Measurements from ENCODE around the gene SMAD3. TPM values are rescaled to one million over a fixed set of nuclear protein-coding genes. Genes with fewer than 3 reads are reported as not detected.

The SMAD3 gene
- total RNA-seq, 1 donor from 2014 or later: 5.4 TPM

- no peak for DNase-seq (ENCODE audit: low read depth in 2 of 2)
These were observed 129.0 kb downstream of the SMAD3 start for GRCh38 chr15:67194171-67195114.

- DNase-seq (ENCODE audit: low read depth in 2 of 2): no peak
These were observed 129.9 kb downstream of the SMAD3 start for GRCh38 chr15:67195305-67195704.

DNA sequence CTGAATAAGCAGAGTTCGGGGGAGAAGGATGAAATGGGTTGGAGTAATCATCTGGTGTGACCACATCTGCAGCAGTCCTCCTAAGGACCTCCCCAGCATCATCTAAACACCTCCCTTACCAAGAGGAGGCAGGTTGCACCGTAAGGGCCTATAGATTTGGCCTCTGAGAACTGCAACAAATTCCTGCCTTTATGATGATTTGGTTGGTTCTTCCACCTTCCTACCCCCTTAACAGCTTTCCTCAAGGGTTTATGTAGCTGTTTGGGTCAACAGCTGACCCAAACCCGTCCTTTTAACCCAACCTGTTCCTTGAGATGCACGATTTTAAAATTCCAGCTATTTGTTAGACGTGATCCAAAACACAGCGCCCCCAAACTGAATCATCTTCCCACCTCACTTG, 130.8 kb downstream of the SMAD3 start:
- DNase-seq (ENCODE audit: low read depth in 2 of 2): no peak

DNA sequence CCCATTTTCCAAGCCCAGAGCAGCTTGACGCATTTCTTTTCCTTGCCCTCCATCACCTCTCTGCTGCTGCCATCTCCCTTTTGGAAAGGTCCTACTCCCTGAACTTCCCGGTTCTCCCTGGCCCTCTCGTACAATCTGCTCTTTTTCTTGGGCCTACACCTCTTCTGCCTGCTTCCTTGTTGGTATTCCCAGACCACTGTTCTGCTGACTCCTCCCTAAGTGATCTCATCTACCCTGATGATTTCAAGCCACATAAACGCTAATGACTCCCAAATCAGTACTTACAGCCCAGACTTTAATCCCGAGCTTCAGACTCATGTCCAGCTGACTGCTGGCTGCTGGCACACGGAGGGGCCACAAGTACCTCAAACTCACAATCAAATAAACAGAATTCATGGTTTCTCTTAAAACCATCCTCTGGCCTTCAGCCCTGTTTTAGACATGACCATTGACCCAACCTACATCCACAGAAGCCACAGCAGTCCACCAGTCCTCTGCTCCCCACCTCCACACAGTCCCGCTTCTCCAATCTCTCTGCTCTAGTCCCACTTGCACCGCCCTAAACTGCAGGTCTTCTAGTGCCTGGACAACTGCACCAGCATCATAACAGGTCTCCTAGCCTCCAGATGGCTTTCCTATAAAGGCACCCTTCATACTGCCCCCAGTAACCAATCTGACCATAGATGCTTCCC, 131.4 kb downstream of the SMAD3 start:
- DNase-seq (ENCODE audit: low read depth in 2 of 2): peak in 1 of 2 donors; percentile 66

GRCh38 chr15:67197364-67197695, 131.9 kb downstream of the SMAD3 start:
- DNase-seq (ENCODE audit: low read depth in 2 of 2): no peak

DNA sequence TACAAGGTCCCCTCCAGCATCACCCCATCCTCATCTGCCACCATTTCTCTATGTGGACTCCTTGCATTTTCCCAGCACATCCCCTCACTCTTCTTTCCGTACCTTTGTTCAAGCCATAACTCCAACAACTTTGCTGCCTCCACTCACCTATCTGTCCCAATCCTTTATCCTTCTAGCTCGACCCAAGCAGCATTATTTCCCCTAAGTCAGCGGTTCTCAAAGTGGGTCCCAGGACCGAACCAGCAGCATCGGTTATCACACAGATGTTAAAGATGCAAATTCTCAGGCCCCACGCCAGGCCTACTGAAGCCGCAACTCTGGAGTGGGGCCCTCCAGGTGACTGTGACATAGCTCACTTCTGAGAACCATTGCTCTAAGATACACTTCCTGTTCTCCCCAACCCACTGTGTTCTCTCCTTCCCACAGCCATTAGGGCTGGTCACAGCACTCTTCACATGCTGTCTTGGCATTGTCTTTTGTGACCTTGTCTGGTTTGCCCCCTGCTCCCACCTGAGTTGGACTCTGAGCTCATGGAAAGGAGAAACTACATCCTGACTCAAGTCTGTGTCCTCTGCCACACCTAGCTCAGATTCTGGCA, 132.9 kb downstream of the SMAD3 start:
- peak in 1 of 2 donors; percentile 33 for DNase-seq (ENCODE audit: low read depth in 2 of 2)

DNA sequence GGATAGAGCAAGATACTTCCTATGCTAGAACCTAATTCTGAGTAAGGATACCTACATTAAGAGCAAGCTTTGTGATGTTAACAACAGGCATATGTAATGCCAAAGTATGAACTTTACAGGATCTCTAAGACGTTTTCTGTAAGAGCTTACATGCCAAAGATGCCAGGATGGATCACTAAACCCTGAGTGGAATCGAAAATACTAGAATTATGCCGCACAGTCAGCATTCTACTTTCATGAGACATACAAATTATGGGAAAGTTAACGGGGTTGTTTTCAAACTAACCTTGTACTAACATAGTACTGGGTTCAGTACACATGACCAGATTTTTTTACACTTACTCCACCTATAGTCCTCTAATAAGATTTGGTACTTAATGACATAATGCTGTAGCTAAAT, 134.0 kb downstream of the SMAD3 start:
- no peak for DNase-seq (ENCODE audit: low read depth in 2 of 2)

DNA sequence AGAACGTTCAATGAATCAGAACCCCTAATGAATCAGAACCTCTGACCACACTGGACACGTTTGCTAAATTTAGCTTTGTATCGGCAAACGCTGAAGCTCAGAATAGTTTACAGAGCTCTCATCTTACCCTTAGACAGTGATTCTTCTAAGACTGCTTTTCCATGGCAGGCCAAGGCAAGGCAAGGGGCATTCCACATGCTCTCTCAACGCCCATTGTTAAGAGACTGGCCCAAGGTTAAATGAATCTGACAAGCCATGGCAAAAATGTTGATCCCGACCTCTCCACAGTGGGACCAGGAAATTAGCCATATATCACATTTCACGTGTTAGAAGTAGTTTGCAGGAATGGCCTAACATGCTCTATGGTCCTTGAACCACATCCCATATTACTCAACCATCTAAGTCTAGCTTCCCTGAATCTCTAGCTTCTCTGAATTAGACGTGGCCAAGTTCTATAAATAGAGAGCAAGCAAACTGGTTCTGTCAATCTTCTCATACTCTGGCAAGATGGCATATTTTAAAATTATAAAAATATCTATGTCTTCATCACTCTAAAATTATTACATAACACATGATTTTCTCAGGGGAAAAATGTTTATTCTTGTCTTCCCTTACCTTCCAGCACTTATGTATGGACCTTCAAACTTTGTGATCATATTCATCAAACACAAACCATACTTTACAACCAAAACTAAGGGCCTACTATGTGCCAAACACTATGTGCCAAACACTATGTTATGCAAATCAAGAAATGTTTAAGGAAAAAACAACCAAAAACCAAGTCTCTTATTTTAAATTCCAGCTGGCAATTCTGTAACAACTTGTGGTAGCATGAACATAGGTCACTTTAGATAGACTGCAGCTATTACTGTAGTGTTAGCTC, 134.7 kb downstream of the SMAD3 start:
- peak in 1 of 2 donors; percentile 33 for DNase-seq (ENCODE audit: low read depth in 2 of 2)

GRCh38 chr15:67201136-67201535, 135.7 kb downstream of the SMAD3 start:
- no peak for DNase-seq (ENCODE audit: low read depth in 2 of 2)

DNA sequence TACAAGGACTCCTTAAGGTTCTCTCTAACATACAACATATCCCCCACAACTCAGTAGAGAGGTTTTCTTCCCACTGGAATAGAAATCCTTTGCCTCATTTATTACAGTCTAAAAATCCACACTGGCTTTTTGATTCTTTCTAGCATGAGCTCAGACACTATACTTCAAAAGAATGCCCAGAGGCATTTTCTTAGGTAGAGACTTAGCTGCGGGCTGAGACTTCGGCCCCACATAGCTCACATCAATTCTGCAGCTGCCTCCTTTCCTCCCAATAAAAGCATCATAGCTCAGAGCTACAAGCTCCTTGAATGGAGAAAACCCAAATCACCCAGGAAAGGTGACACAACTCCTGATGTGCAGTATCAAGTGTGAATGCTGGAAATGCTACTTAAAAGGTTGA, 136.7 kb downstream of the SMAD3 start:
- no peak for DNase-seq (ENCODE audit: low read depth in 2 of 2)

DNA sequence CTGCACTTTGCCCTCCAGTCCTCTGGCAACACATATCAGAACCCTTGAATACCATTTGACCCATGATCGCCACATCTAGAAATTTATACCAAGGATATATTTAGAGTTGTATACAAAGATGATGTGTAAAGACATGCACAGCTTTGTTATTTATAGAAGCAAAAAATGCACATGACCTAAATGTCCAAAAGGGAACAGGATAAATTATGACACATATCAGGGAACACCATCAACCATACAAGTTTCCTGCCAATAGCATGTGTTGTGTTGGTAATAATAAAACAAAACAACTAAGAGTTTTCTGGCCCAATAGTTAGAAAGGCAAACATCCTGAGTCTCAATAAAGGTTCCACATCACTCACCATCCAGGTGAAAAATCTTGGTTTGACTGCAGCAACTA, 137.6 kb downstream of the SMAD3 start:
- peak; percentile 45 to 65 for DNase-seq (ENCODE audit: low read depth in 2 of 2)

GRCh38 chr15:67207555-67208207, 142.3 kb downstream of the SMAD3 start:
- DNase-seq (ENCODE audit: low read depth in 2 of 2): no peak

DNA sequence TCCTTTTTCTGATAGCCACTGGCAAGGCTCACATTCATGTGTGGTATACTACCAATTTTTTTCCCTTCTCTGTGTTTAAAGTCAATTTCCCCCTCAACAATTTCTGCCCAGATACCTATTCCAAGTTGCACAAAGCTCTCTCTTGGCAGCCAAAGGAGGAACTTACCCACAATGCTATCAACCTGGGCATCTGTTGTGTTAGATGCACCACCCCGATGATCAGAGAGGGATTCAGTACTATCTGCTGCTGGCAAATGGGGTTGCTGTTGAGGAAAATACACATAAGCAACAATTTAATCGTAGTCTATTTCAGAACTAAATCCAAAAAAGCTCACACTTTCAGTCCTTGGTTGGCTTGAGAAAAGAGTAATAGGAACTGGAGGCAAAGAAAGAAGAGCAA, 143.0 kb downstream of the SMAD3 start:
- DNase-seq (ENCODE audit: low read depth in 2 of 2): no peak

GRCh38 chr15:67210555-67211168, 145.3 kb downstream of the SMAD3 start:
- DNase-seq (ENCODE audit: low read depth in 2 of 2): no peak

DNA sequence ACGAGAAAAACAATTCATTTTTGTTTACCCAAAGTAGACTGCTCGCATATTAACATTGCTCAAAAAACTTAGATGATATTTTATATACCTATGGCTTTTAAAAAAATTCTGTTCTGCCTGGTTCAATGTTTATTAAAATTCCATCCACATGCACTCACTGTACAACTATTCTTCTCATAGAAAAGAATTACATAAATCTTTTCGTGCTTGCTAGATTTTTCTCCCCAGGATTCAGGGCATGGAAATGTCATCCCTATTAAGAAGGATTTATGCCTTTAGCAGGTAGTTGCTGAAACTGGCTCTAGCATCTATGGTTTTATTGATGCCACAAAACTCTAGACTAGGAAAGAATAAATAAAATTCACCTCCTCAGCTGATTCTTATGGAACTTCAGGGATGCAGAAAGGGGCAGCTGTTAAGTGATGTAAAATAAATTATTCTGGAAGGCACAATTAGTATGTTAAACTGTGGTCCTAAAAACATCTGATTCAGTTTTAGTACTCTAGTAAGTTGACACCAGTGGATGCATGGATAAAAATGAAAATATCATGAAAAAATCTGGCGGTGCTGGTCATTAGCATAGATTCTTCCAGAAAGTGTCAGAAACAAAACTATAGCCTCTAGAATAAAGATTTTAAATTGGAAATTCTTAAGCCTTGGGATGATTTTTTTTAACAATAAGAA, 147.4 kb downstream of the SMAD3 start:
- DNase-seq (ENCODE audit: low read depth in 2 of 2): no peak

- no peak for DNase-seq (ENCODE audit: low read depth in 2 of 2)
These were observed 149.7 kb downstream of the SMAD3 start for GRCh38 chr15:67215102-67215501.

DNA sequence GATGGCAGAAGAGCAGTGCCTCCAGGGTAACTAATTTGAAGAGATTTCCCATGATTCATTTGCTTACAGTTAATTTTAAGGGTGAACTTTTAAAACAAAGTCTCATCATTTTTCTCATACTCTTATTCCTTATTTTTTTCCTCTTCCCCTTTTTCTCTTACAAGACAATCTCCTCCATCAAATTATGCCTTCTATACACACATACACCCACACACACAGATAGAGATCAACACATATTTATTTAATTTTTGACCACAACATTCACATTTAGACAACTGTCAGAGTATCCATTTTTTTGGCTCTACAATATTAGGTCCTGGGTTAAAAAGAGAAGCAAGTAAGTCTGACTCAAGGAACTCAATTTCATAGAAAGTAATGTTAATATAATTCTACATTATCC, 151.5 kb downstream of the SMAD3 start:
- DNase-seq (ENCODE audit: low read depth in 2 of 2): no peak

DNA sequence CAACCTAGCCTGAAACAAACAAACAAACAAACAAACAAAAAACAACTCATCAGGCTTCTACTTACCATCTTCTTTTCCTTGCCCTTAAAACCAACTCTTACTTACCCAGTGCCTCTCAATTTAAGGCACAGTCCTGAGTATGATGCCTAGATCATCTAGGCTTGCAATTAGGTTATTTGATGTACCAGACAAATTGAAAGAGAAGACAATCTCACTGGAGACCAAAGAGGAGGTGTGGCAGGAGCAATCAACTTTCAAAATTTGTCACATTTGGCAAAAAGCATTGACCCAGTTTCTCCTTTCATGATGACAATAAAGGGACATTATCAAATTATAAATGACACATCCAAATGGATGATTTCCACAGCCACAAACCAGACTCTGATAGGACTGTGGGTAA, 153.0 kb downstream of the SMAD3 start:
- DNase-seq (ENCODE audit: low read depth in 2 of 2): no peak

DNA sequence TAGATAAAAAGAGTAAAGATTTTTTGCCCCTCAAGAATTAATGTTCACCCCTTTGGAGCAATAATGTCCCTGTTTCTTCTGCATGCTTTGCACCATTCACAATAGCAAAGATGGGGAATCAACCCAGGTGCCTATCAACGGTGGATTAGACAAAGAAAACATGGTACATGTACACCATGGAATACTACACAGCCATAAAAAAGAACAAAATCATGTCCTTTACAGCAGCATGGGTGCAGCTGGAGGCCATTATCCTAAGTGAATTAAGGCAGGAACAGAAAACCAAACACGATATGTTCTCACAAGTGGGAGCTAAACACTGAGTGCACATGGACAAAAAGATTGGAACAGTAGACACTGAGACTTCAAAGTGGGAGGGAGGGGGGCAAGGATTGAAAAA, 153.9 kb downstream of the SMAD3 start:
- DNase-seq (ENCODE audit: low read depth in 2 of 2): no peak

DNA sequence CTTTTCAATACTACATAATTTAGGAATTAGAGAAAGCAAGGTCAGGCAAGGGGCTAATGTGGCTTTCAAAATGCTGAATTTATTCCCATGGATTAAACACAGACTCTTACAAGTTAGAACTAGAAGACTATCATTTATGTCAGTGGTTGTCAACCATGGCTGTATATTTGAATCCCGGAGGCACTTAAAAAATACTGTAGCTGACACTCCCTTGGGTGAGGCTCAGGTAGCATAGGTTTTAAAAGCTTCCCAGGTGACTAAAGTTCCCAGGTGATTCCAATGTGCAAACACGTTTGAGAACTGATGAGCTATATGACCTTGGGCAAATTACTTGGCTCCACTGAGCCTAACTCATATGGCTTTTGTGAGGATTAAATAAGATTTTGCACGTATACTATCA, 159.5 kb downstream of the SMAD3 start:
- DNase-seq (ENCODE audit: low read depth in 2 of 2): no peak

Measured in lung microvascular endothelial cell (primary cell).